Endodermal cell (in vitro differentiated cells): ENCODE results near the gene KCNJ16. TPM values are rescaled to one million over a fixed set of nuclear protein-coding genes. Genes with fewer than 3 reads are reported as not detected.

Source experiments
- DNase-seq: peaks from one replicate; pipeline ENCODE4 v3.0.0-alpha.2; 2017
- H3K27ac ChIP-seq: 2 replicates; pipeline ENCODE4 v1.5.1; 2013; ENCODE audit warnings: mild to moderate bottlenecking, low read depth, low read length, moderate library complexity
- H3K27me3 ChIP-seq: 2 replicates; pipeline ENCODE4 v1.6.1; 2013; ENCODE audit warnings: mild to moderate bottlenecking, low read length, moderate library complexity; ENCODE audit not compliant: insufficient read depth, control insufficient read depth, poor library complexity, severe bottlenecking
- H3K36me3 ChIP-seq: 2 replicates; pipeline ENCODE4 v1.7.0; 2013; ENCODE audit warnings: mild to moderate bottlenecking, low read length, moderate library complexity; ENCODE audit not compliant: control insufficient read depth, insufficient read depth
- H3K4me1 ChIP-seq: one replicate; pipeline ENCODE4 v1.7.0; 2013; ENCODE audit warnings: low read length; ENCODE audit not compliant: control insufficient read depth, insufficient read depth
- H3K4me3 ChIP-seq: 2 replicates; pipeline ENCODE4 v1.5.1; 2013; ENCODE audit warnings: mild to moderate bottlenecking, low read length, moderate library complexity
- H3K9ac ChIP-seq: 2 replicates; pipeline ENCODE4 v1.6.1; 2013; ENCODE audit warnings: mild to moderate bottlenecking, low read length, moderate library complexity; ENCODE audit not compliant: poor library complexity, severe bottlenecking; ENCODE audit errors: extremely low read depth
- H3K9me3 ChIP-seq: 2 replicates; pipeline ENCODE4 v1.6.1; 2013; ENCODE audit warnings: mild to moderate bottlenecking, low read length, moderate library complexity; ENCODE audit not compliant: control insufficient read depth
- H3K27ac Mint-ChIP-seq: 2 replicates; pipeline ENCODE4 v1.8.0; 2020; ENCODE audit warnings: mixed read lengths
- H3K27me3 Mint-ChIP-seq: 2 replicates; pipeline ENCODE4 v1.8.0; 2021; ENCODE audit warnings: mild to moderate bottlenecking, mixed read lengths; ENCODE audit not compliant: insufficient read depth
- H3K36me3 Mint-ChIP-seq: 2 replicates; pipeline ENCODE4 v1.8.0; 2020; ENCODE audit warnings: low read depth, mixed read lengths
- H3K4me1 Mint-ChIP-seq: 2 replicates; pipeline ENCODE4 v1.8.0; 2020; ENCODE audit warnings: mixed read lengths
- H3K4me3 Mint-ChIP-seq: 2 replicates; pipeline ENCODE4 v1.8.0; 2020; ENCODE audit warnings: mild to moderate bottlenecking, moderate library complexity, mixed read lengths
- H3K9me3 Mint-ChIP-seq: 2 replicates; pipeline ENCODE4 v1.8.0; 2020; ENCODE audit warnings: mild to moderate bottlenecking, mixed read lengths
- WGBS, 2 experiments: methylation state at CpG; one replicate each; pipeline versions ENCODE4 v1.1.5 to v1.1.7; 2013; ENCODE audit warnings: missing lambda C conversion rate in 2 of 2, mixed read lengths in 1 of 2; ENCODE audit not compliant: insufficient coverage in 1 of 2, insufficient read length in 1 of 2; 5-methylcytosine and 5-hydroxymethylcytosine counted together
- total RNA-seq, 2 donors: library from RNA; stranded (reverse); fragmentation: NEBNext Ultra II Directional in 1 of 2; extraction: Animal tissue kit (Norgen Biotek cat#: 25700) in 1 of 2; gene quantifications; 2 replicates in 1 of 2; 3 replicates in 1 of 2; pipeline ENCODE4 v1.2.1, GENCODE V29; 2021
- TF ChIP-seq, protein P1 (sequence below): fragments of 200-600 bp; sonication (generic); conservative IDR thresholded peaks from 2 replicates; pipeline ENCODE4 v1.5.0; 2021; ENCODE audit warnings: antibody characterized with exemption, mild to moderate bottlenecking

Gene KCNJ16
- total RNA-seq, 2 donors from 2014 or later: 0.68 to 1.5 TPM

DNA sequence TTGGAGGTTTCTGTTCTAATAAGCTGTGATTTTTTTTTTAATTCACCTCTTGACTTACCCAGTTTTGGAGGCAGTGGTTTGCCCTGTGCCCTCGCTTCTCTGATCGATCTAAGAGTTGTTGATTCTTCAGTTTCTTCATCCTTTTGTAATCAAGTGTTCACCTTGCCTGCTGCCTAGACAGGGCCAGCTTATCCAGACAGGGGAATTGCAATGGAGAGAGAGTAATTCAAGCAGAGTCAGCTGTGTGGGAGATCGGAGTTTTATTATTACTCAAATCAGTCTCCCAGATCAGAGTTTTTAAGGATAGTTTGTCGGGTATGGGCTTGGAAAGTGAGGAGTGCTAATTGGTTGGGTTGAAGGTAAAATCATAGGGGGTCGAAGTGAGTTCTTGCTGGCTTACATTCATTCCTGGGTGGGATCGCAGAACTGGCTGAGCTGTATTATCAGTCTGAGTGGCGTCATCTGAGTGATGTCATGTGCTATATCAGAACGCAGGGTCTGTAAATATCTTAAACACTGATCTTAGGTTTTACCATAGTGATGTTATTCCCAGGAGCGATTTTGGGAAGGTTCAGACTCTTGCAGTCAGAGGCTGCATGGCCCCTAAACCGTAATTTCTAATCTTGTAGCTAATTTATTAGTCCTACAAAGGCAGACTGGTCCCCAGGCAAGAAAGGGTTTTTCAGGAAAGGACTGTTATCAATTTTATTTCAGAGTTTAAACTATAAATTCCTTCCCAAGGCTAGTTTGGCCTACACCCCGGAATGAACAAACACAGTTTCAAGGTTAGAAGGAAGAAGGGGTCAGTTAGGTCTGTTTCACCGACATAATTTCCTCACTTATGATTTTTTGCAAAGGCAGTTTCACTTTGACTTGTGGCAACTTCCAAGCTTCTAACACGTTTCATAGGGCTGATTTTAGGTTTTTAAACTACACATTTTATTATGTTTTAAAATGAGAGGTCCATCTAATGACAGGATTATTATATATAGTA lies 21.5 kb upstream of the KCNJ16 start:
- Mint-ChIP-seq H3K36me3 (no peaks in the 10 kb centered on the region), H3K4me3 (no peak overlapping the region)
- 91 to 97% methylated on average over 8 to 12 of the region's 13 CpGs for WGBS, 2 experiments

DNA sequence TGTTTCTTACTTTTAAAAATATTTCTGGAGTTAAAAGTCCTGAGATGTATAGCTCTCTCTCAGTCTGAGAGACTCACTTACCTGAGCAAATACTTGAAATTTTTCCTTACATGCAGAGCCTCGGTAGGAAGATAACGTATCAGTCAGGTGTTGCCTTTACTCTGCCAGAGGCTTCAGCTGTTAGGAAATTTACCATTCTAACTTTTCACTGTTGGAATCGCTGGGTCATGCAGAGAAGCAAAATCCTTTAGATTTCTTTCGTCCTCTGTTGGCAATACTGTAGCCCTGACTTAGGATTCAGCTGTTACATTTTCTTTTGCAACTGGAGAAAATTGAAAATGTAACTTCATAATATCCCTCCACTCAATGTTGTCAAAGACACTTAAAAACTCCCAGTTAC lies 20.0 kb upstream of the KCNJ16 start:
- H3K27me3 ChIP-seq: no peaks in the 10 kb centered on the region
- Mint-ChIP-seq H3K9me3 (no peaks in the 10 kb centered on the region), H3K27ac (peak overlapping the region; percentile 64)

More for the DNA sequence above, 21.5 kb upstream of the KCNJ16 start:
- Histone ChIP-seq H3K36me3 (no peaks in the 10 kb centered on the region), H3K27ac (no peak overlapping the region), H3K9ac (no peak overlapping the region), H3K9me3 (no peaks in the 10 kb centered on the region), H3K27me3 (no peaks in the 10 kb centered on the region), H3K4me1 (peaks cover 7% of the 10 kb centered on the region), H3K4me3 (no peak overlapping the region)
- Mint-ChIP-seq H3K27me3 (no peaks in the 10 kb centered on the region), H3K27ac (no peak overlapping the region), H3K4me1 (peaks cover 35% of the 10 kb centered on the region), H3K9me3 (no peaks in the 10 kb centered on the region)
- DNase-seq: no peak
- TF ChIP-seq, protein P1, sequence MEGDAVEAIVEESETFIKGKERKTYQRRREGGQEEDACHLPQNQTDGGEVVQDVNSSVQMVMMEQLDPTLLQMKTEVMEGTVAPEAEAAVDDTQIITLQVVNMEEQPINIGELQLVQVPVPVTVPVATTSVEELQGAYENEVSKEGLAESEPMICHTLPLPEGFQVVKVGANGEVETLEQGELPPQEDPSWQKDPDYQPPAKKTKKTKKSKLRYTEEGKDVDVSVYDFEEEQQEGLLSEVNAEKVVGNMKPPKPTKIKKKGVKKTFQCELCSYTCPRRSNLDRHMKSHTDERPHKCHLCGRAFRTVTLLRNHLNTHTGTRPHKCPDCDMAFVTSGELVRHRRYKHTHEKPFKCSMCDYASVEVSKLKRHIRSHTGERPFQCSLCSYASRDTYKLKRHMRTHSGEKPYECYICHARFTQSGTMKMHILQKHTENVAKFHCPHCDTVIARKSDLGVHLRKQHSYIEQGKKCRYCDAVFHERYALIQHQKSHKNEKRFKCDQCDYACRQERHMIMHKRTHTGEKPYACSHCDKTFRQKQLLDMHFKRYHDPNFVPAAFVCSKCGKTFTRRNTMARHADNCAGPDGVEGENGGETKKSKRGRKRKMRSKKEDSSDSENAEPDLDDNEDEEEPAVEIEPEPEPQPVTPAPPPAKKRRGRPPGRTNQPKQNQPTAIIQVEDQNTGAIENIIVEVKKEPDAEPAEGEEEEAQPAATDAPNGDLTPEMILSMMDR: no peak

DNA sequence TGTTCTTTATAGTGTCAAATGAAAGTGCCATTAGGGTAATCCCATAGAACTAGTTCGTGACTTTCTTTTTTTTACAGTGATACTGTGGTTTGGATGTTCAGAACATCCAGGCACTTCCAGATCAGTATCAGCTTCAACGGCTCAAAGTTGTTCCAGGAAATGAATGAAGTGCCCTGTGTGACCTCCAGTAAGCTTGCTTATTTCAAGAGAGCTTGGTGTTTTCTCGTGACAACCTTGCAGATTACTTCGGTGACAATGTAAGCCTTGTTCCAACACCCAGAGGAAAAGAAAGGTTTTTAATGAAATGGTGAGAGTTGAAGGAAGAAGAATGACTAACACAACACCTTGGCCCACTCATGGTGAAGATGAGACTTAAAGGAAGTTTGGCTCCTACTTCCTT lies 16.0 kb upstream of the KCNJ16 start:
- Histone ChIP-seq H3K36me3 (no peaks in the 10 kb centered on the region), H3K4me1 (peaks cover 7% of the 10 kb centered on the region), H3K27me3 (no peaks in the 10 kb centered on the region), H3K9ac (no peak overlapping the region), H3K9me3 (no peaks in the 10 kb centered on the region), H3K27ac (no peak overlapping the region), H3K4me3 (no peak overlapping the region)
- Mint-ChIP-seq H3K4me3 (no peak overlapping the region), H3K36me3 (no peaks in the 10 kb centered on the region), H3K27ac (no peak overlapping the region), H3K4me1 (peaks cover 17% of the 10 kb centered on the region), H3K27me3 (no peaks in the 10 kb centered on the region), H3K9me3 (no peaks in the 10 kb centered on the region)
- TF ChIP-seq, protein P1: no peak
- WGBS, 2 experiments: 93 to 94% methylated on average over 4 of the region's 4 CpGs
- DNase-seq: no peak

More for the DNA sequence above, 20.0 kb upstream of the KCNJ16 start:
- H3K4me1 Mint-ChIP-seq: peaks cover 35% of the 10 kb centered on the region
- Histone ChIP-seq H3K4me3 (peak overlapping the region; percentile 19), H3K36me3 (no peaks in the 10 kb centered on the region), H3K27ac (no peak overlapping the region), H3K9ac (no peak overlapping the region), H3K9me3 (no peaks in the 10 kb centered on the region), H3K4me1 (peaks cover 7% of the 10 kb centered on the region)
- DNase-seq: no peak
- H3K27me3 Mint-ChIP-seq: no peaks in the 10 kb centered on the region
- no peaks in the 10 kb centered on the region for H3K36me3 Mint-ChIP-seq
- H3K4me3 Mint-ChIP-seq: no peak overlapping the region
- WGBS, 2 experiments: 46 to 61% methylated on average over 4 of the region's 4 CpGs
- TF ChIP-seq, protein P1: no peak
